Progenitor cell of endocrine pancreas (in vitro differentiated cells): ENCODE measurements around the gene THAP11. TPM values are rescaled to one million over a fixed set of nuclear protein-coding genes. Genes with fewer than 3 reads are reported as not detected.
A peak's percentile ranks its signal among the peaks of the same experiment; 100 is the strongest.
"Not testable (repeated sequence)": the region's sequence is repeated elsewhere in the genome, so short reads cannot be mapped to it uniquely, and the experiment has no call there.

Experiments
- DNase-seq: peaks from one replicate; pipeline ENCODE4 v3.0.0; 2021; ENCODE audit warnings: low spot score; ENCODE audit not compliant: unreplicated experiment
- H3K27ac Mint-ChIP-seq: 2 replicates; pipeline ENCODE4 v1.8.0; 2021; ENCODE audit warnings: mild to moderate bottlenecking, moderate library complexity, mixed read lengths
- H3K27me3 Mint-ChIP-seq: 2 replicates; pipeline ENCODE4 v1.8.0; 2021; ENCODE audit warnings: mixed read lengths
- H3K36me3 Mint-ChIP-seq: 2 replicates; pipeline ENCODE4 v1.8.0; 2022; ENCODE audit warnings: mixed read lengths; ENCODE audit not compliant: insufficient read depth
- H3K4me1 Mint-ChIP-seq: 2 replicates; pipeline ENCODE4 v1.8.0; 2021; ENCODE audit warnings: low read depth, mixed read lengths
- H3K4me3 Mint-ChIP-seq: 2 replicates; pipeline ENCODE4 v1.8.0; 2021; ENCODE audit warnings: low read depth, mild to moderate bottlenecking, moderate library complexity, mixed read lengths
- H3K9me3 Mint-ChIP-seq: 2 replicates; pipeline ENCODE4 v1.8.0; 2021; ENCODE audit warnings: low read depth, mixed read lengths
- total RNA-seq: library from RNA; stranded (reverse); gene quantifications from 2 replicates; pipeline ENCODE4 v1.2.1, GENCODE V29; 2021
- TF ChIP-seq, protein P1 (sequence below): fragments of 200-600 bp; sonication (generic); IDR thresholded peaks from one replicate; pipeline ENCODE4 v1.5.0; 2021; ENCODE audit warnings: antibody characterized with exemption, mild to moderate bottlenecking; ENCODE audit not compliant: unreplicated experiment

THAP11 gene
- total RNA-seq, 1 donor from 2014 or later, result 32.0 TPM

DNA sequence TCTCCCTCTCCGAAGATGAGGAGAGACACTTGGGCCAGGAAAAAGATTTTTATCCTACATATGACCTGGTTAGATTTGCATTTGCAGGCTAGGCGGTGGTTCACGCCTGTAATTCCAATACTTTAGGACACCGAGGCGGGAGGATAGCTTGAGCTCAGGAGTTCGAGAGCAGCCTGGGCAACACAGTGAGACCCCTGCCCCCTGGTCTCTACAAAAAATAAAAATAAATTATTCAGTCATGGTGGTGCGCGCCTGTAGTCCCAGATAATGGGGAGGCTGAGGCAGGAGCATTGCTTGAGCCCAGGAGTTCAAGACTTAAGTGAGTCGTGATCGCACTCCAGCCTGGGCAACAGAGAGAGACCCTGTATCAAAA is 7.9 kb upstream of the THAP11 start:
- Mint-ChIP-seq H3K4me3 (peak overlapping the region; percentile 92), H3K27me3 (no peaks in the 10 kb centered on the region), H3K36me3 (peaks cover 4% of the 10 kb centered on the region), H3K27ac (peak overlapping the region; percentile 84), H3K9me3 (no peaks in the 10 kb centered on the region), H3K4me1 (peaks cover 12% of the 10 kb centered on the region)
- TF ChIP-seq, protein P1, sequence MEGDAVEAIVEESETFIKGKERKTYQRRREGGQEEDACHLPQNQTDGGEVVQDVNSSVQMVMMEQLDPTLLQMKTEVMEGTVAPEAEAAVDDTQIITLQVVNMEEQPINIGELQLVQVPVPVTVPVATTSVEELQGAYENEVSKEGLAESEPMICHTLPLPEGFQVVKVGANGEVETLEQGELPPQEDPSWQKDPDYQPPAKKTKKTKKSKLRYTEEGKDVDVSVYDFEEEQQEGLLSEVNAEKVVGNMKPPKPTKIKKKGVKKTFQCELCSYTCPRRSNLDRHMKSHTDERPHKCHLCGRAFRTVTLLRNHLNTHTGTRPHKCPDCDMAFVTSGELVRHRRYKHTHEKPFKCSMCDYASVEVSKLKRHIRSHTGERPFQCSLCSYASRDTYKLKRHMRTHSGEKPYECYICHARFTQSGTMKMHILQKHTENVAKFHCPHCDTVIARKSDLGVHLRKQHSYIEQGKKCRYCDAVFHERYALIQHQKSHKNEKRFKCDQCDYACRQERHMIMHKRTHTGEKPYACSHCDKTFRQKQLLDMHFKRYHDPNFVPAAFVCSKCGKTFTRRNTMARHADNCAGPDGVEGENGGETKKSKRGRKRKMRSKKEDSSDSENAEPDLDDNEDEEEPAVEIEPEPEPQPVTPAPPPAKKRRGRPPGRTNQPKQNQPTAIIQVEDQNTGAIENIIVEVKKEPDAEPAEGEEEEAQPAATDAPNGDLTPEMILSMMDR, result no peak
- no peak for DNase-seq

DNA sequence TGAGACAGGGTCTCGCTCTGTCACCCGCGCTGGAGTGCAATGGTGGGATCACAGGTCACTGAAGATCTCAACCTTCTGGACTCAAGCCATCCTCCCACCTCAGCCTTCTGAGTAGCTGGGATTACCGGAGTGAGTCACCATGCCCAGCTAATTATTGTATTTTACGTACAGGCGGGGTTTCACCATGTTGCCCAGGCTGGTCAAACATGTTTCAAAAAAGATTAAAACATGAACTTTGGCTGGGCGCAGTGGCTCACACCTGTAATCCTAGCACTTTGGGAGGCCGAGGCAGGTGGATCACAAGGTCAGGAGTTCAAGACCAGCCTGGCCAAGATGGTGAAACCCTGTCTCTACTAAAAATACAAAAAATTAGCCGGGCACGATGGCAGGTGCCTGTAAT is 4.9 kb upstream of the THAP11 start:
- H3K27me3 Mint-ChIP-seq, DNase-seq, H3K9me3 Mint-ChIP-seq, H3K27ac Mint-ChIP-seq, H3K4me3 Mint-ChIP-seq, H3K36me3 Mint-ChIP-seq: not testable (repeated sequence)
- H3K4me1 Mint-ChIP-seq, result peaks cover 15% of the 10 kb centered on the region

DNA sequence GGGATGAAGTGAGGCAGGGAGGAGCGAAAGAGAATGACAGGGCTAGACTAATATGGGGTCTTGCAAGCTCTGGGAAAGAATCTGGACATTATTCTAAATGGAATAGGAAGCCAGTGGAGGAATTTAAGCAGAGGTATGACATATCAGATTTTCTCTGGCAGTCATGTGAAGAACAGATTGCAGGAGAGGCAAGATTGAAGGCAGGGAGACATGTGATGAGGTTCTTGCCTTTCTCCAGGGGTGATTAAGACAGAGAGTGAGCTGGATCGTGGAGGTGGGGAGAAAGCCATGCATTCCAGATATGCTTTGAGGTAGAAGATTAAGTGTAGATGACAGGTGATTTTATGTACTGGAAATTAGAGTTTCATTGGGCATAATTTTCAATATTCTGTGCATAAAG is 4.3 kb upstream of the THAP11 start:
- Mint-ChIP-seq H3K27ac (no peak overlapping the region), H3K36me3 (no peaks in the 10 kb centered on the region), H3K4me3 (no peak overlapping the region), H3K9me3 (no peaks in the 10 kb centered on the region), H3K27me3 (no peaks in the 10 kb centered on the region), H3K4me1 (peaks cover 12% of the 10 kb centered on the region)
- no peak for DNase-seq
- TF ChIP-seq, protein P1, result no peak

DNA sequence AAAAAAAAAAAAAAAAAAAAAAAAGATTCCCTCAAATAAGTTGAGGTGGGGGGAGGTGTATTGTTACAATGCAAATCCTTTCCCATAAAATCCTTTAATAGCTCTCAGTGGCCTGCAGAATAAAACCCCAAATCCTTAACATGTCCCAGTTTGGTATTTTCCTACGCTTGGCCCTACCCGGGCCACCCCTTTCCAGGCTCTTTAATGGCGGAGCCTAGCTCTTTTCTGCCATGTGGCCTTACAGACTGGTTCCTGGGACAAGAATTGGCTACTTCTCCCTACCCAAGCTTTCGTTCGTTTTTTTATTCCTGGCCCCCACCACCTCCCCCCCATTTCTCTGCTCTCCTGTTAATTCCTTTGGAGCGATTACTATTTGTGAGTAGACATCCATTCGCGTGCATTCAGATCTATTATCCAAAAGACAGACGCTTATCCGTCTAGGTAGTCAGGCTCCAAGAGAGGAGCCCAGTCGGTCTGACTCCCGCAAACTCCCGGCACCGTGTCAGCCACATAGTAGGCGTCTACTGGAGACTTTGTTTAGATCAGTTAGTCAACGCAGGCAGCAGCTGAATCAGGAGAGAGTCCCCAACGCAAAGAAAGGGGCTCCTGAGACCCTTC is 813 bp upstream of the THAP11 start:
- H3K4me3 Mint-ChIP-seq, result peak overlapping the region; percentile 97
- H3K27me3 Mint-ChIP-seq, result no peaks in the 10 kb centered on the region
- H3K9me3 Mint-ChIP-seq, result no peaks in the 10 kb centered on the region
- H3K36me3 Mint-ChIP-seq, result no peaks in the 10 kb centered on the region
- no peak for DNase-seq
- H3K4me1 Mint-ChIP-seq, result peaks cover 32% of the 10 kb centered on the region
- TF ChIP-seq, protein P1, result no peak
- peak overlapping the region; percentile 98 for H3K27ac Mint-ChIP-seq

DNA sequence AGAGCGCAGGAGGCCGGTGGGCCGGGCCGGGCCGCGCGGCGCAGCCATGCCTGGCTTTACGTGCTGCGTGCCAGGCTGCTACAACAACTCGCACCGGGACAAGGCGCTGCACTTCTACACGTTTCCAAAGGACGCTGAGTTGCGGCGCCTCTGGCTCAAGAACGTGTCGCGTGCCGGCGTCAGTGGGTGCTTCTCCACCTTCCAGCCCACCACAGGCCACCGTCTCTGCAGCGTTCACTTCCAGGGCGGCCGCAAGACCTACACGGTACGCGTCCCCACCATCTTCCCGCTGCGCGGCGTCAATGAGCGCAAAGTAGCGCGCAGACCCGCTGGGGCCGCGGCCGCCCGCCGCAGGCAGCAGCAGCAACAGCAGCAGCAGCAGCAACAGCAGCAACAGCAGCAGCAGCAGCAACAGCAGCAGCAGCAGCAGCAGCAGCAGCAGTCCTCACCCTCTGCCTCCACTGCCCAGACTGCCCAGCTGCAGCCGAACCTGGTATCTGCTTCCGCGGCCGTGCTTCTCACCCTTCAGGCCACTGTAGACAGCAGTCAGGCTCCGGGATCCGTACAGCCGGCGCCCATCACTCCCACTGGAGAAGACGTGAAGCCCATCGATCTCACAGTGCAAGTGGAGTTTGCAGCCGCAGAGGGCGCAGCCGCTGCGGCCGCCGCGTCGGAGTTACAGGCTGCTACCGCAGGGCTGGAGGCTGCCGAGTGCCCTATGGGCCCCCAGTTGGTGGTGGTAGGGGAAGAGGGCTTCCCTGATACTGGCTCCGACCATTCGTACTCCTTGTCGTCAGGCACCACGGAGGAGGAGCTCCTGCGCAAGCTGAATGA is 606 bp downstream of the THAP11 start:
- H3K4me1 Mint-ChIP-seq, result peaks cover 34% of the 10 kb centered on the region
- no peaks in the 10 kb centered on the region for H3K27me3 Mint-ChIP-seq
- H3K4me3 Mint-ChIP-seq, result peak overlapping the region; percentile 90
- TF ChIP-seq, protein P1, result peak; percentile 57
- no peaks in the 10 kb centered on the region for H3K9me3 Mint-ChIP-seq
- H3K27ac Mint-ChIP-seq, result peak overlapping the region; percentile 95
- H3K36me3 Mint-ChIP-seq, result no peaks in the 10 kb centered on the region
- DNase-seq, result peak; percentile 52
